Loucy (cell line): ENCODE results near the gene PLA2G10.

ENCODE experiments used
- H2AFZ ChIP-seq: fragments of 200-600 bp; sonication (generic); 2 replicates; pipeline ENCODE4 v1.6.0; 2016; ENCODE audit warnings: antibody characterized with exemption, mild to moderate bottlenecking, low read length, moderate library complexity
- H3F3A ChIP-seq: fragments of 200-600 bp; 2 replicates; pipeline ENCODE4 v1.6.0; 2016; ENCODE audit warnings: antibody characterized with exemption, low read depth, mild to moderate bottlenecking
- H3K27me3 ChIP-seq: fragments of 200-600 bp; sonication (generic); 2 replicates; pipeline ENCODE4 v1.6.1; 2014; ENCODE audit warnings: low read length, mild to moderate bottlenecking; ENCODE audit not compliant: insufficient read depth, poor library complexity, severe bottlenecking
- H3K36me3 ChIP-seq: fragments of 200-600 bp; sonication (generic); 2 replicates; pipeline ENCODE4 v1.6.1; 2016; ENCODE audit warnings: low read length; ENCODE audit not compliant: insufficient read depth
- H3K4me1 ChIP-seq: fragments of 200-600 bp; sonication (generic); 2 replicates; pipeline ENCODE4 v1.5.1; 2014; ENCODE audit warnings: low read length, mild to moderate bottlenecking; ENCODE audit not compliant: insufficient read depth, poor library complexity, severe bottlenecking
- H3K4me2 ChIP-seq: fragments of 200-600 bp; sonication (generic); 2 replicates; pipeline ENCODE4 v1.6.0; 2014; ENCODE audit warnings: antibody characterized with exemption, low read length, low read depth, mild to moderate bottlenecking; ENCODE audit not compliant: poor library complexity, severe bottlenecking
- H3K4me3 ChIP-seq: fragments of 200-600 bp; sonication (generic); 2 replicates; pipeline ENCODE4 v1.5.1; 2014; ENCODE audit warnings: low read length, mild to moderate bottlenecking, mixed read lengths; ENCODE audit not compliant: poor library complexity, severe bottlenecking
- H3K79me2 ChIP-seq: fragments of 200-600 bp; sonication (generic); 2 replicates; pipeline ENCODE4 v1.6.1; 2014; ENCODE audit warnings: low read length; ENCODE audit not compliant: insufficient read depth
- H3K9ac ChIP-seq: fragments of 200-600 bp; sonication (generic); 2 replicates; pipeline ENCODE4 v1.6.0; 2014; ENCODE audit warnings: mild to moderate bottlenecking, low read depth, low read length, moderate library complexity; ENCODE audit not compliant: poor library complexity, severe bottlenecking
- H3K9me2 ChIP-seq: fragments of 200-600 bp; sonication (generic); replicated peaks from 2 replicates; pipeline ENCODE4 v1.6.1; 2016; ENCODE audit warnings: low read depth, low read length, mixed read lengths
- H3K9me3 ChIP-seq: fragments of 200-600 bp; sonication (generic); 2 replicates; pipeline ENCODE4 v1.6.1; 2014; ENCODE audit warnings: mild to moderate bottlenecking, antibody characterized with exemption, low read length, low read depth; ENCODE audit not compliant: insufficient read depth
- H4K20me1 ChIP-seq: fragments of 200-600 bp; sonication (generic); 2 replicates; pipeline ENCODE4 v1.6.0; 2014; ENCODE audit warnings: antibody characterized with exemption, low read length, mild to moderate bottlenecking; ENCODE audit not compliant: insufficient read depth, poor library complexity, severe bottlenecking
- EZH2phosphoT487 ChIP-seq: fragments of 200-600 bp; IDR thresholded peaks from 2 replicates; pipeline ENCODE4 v1.6.1; 2018; ENCODE audit warnings: antibody characterized with exemption, mild to moderate bottlenecking, moderate library complexity, borderline replicate concordance
- TF ChIP-seq, protein P1 (sequence below): fragments of 200-600 bp; sonication (generic); conservative IDR thresholded peaks from 2 replicates; pipeline ENCODE4 v1.5.1; 2014; ENCODE audit warnings: mild to moderate bottlenecking, antibody characterized with exemption, low read length

PLA2G10 gene

DNA sequence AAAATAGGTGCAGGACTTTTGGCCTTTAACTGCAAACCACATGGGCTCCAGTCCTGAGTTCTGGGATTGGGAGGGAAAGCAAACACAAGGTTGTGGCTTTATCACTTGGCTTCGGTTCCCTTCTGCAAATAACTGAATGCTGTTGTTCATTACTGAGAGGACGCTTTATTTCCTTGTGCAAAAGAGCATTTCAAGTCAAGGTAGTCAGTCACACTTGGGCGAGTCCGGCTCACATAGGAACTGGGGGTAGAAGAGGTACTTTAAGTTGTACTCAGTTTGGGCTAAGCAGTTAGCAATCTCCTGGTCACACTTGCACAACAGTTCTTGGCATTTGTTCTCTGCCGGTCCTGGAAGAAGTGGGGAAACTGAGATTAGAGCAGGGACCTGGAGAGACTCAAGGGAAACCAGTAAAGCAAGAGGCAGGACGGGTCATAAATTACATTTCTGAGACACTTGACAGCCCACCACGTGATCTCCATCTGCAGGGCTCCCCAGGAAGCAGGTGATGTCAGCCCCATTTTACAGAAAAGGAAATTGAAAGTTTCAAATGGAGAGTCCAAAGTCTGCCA lies 21.6 kb downstream of the PLA2G10 start:
- TF ChIP-seq, protein P1, sequence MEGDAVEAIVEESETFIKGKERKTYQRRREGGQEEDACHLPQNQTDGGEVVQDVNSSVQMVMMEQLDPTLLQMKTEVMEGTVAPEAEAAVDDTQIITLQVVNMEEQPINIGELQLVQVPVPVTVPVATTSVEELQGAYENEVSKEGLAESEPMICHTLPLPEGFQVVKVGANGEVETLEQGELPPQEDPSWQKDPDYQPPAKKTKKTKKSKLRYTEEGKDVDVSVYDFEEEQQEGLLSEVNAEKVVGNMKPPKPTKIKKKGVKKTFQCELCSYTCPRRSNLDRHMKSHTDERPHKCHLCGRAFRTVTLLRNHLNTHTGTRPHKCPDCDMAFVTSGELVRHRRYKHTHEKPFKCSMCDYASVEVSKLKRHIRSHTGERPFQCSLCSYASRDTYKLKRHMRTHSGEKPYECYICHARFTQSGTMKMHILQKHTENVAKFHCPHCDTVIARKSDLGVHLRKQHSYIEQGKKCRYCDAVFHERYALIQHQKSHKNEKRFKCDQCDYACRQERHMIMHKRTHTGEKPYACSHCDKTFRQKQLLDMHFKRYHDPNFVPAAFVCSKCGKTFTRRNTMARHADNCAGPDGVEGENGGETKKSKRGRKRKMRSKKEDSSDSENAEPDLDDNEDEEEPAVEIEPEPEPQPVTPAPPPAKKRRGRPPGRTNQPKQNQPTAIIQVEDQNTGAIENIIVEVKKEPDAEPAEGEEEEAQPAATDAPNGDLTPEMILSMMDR: no peak
- TF ChIP-seq EZH2phosphoT487: no peak
- no peaks in the 10 kb centered on the region for H3K9me2 ChIP-seq
- H4K20me1 ChIP-seq: no peaks in the 10 kb centered on the region
- H3K9me3 ChIP-seq: no peaks in the 10 kb centered on the region
- no peak overlapping the region for H3K4me3 ChIP-seq
- H3K79me2 ChIP-seq: no peaks in the 10 kb centered on the region
- H3K9ac ChIP-seq: no peak overlapping the region
- H2AFZ ChIP-seq: no peak overlapping the region
- no peaks in the 10 kb centered on the region; the same call in 1 of the 2 replicates for H3K36me3 ChIP-seq
- no peaks in the 10 kb centered on the region for H3K27me3 ChIP-seq
- no peak overlapping the region for H3K4me2 ChIP-seq
- no peaks in the 10 kb centered on the region for H3K4me1 ChIP-seq
- H3F3A ChIP-seq: no peaks in the 10 kb centered on the region

DNA sequence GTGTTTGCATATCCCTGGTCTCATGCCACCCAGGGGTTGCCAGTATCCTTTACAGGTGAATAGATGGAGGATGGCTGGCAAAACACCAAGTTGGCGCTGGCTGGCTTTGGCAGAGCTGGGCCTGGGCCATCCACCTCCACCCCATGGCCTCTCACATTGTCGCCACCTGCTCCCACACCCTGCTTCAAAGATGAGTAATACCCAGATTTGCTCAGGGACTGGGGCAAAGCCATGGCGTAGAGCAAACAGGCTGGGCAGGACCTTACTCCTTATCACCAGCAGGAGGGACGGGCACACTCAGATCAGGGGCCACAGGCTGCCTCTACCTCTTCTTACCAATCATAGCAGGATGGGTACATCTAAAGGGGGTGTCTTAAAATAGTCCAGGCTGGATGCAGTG lies 24.3 kb downstream of the PLA2G10 start:
- no peaks in the 10 kb centered on the region for H3K4me1 ChIP-seq
- H3K9ac ChIP-seq: no peak overlapping the region
- H2AFZ ChIP-seq: no peak overlapping the region
- no peak for TF ChIP-seq EZH2phosphoT487
- H3K4me2 ChIP-seq: no peak overlapping the region
- H3K27me3 ChIP-seq: no peaks in the 10 kb centered on the region
- H3K9me3 ChIP-seq: no peaks in the 10 kb centered on the region
- H3K9me2 ChIP-seq: no peaks in the 10 kb centered on the region
- H3K36me3 ChIP-seq: peaks cover 17% of the 10 kb centered on the region; the same call in 1 of the 2 replicates
- H4K20me1 ChIP-seq: no peaks in the 10 kb centered on the region
- no peak overlapping the region for H3K4me3 ChIP-seq
- H3K79me2 ChIP-seq: no peaks in the 10 kb centered on the region
- H3F3A ChIP-seq: no peaks in the 10 kb centered on the region

DNA sequence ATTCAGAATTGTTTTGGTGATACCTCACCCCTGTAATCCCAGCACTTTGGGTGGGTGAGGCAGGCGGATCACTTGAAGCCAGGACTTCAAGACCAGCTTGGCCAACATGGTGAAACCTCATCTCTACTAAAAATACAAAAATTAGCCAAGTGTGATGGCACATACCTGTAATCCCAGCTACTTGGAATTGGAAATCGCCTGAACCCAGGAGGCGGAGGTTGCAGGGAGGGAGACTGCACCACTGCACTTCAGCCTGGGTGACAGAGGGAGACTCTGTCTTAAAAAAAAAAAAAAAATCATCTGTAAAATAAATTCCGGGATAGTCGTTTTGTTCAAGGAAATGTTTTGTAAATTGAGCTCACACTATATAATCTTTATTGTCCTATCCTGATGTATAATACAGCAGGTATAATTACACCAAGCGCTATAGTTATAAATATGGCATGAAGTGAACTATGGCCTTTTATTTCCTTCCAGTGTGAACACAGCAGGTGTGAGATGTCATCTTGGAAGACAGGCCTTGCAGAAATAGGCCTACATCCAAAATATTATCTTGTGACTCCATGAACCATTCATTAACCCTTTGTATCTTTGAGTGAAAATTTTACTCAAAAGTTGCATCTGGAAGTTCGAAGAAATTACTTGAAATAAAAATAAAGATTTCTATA lies 25.4 kb downstream of the PLA2G10 start:
- no peak overlapping the region for H3K9ac ChIP-seq
- no peak overlapping the region for H3K4me3 ChIP-seq
- no peak overlapping the region for H3K4me2 ChIP-seq
- no peaks in the 10 kb centered on the region for H4K20me1 ChIP-seq
- no peak for TF ChIP-seq EZH2phosphoT487
- TF ChIP-seq, protein P1: no peak
- no peak overlapping the region for H2AFZ ChIP-seq
- H3K79me2 ChIP-seq: no peaks in the 10 kb centered on the region
- no peaks in the 10 kb centered on the region for H3K4me1 ChIP-seq
- no peaks in the 10 kb centered on the region for H3K27me3 ChIP-seq
- no peaks in the 10 kb centered on the region for H3F3A ChIP-seq
- H3K9me3 ChIP-seq: no peaks in the 10 kb centered on the region
- H3K36me3 ChIP-seq: peaks cover 19% of the 10 kb centered on the region; the same call in 1 of the 2 replicates
- H3K9me2 ChIP-seq: no peaks in the 10 kb centered on the region
